CD14-positive monocyte (primary cell): ENCODE data around the gene MEI1. TPM values are rescaled to one million over a fixed set of nuclear protein-coding genes. Genes with fewer than 3 reads are reported as not detected.
A peak's percentile ranks its signal among the peaks of the same experiment; 100 is the strongest.

Experiments
- DNase-seq, 3 donors: peaks; one replicate each; pipeline ENCODE4 v3.0.0-alpha.2; 2011 to 2022
- H2AFZ ChIP-seq: 2 replicates; pipeline ENCODE4 v1.6.0; 2012; ENCODE audit warnings: mild to moderate bottlenecking, low read depth, low read length, inconsistent platforms; ENCODE audit not compliant: insufficient read depth, poor library complexity, severe bottlenecking
- H3K27ac ChIP-seq, 2 donors: 1 replicate in 1 of 2; 2 replicates in 1 of 2; pipeline ENCODE4 v1.5.1; 2012 to 2013; ENCODE audit warnings: low read length in 2 of 2, control low read depth in 1 of 2, inconsistent platforms in 1 of 2, low read depth in 1 of 2, mild to moderate bottlenecking in 1 of 2
- H3K27me3 ChIP-seq, 2 donors: one replicate each; pipeline versions ENCODE4 v1.6.0 to v1.6.1; 2011 to 2013; ENCODE audit warnings: low read length in 2 of 2; ENCODE audit not compliant: control insufficient read depth in 2 of 2, insufficient read depth in 2 of 2
- H3K36me3 ChIP-seq, 2 donors: replicated peaks in 1 of 2; 1 replicate in 1 of 2; 2 replicates in 1 of 2; pipeline versions ENCODE4 v1.5.1 to v1.6.1; 2012 to 2013; ENCODE audit warnings: low read length in 2 of 2, control low read depth in 1 of 2, inconsistent platforms in 1 of 2, mild to moderate bottlenecking in 1 of 2; ENCODE audit not compliant: insufficient read depth in 2 of 2, control insufficient read depth in 1 of 2
- H3K4me1 ChIP-seq, 2 donors: 1 replicate in 1 of 2; 2 replicates in 1 of 2; pipeline versions ENCODE4 v1.5.1 to v1.6.1; 2012 to 2013; ENCODE audit warnings: low read length in 2 of 2, control low read depth in 1 of 2, inconsistent platforms in 1 of 2, mild to moderate bottlenecking in 1 of 2, moderate library complexity in 1 of 2; ENCODE audit not compliant: insufficient read depth in 2 of 2, control insufficient read depth in 1 of 2
- H3K4me2 ChIP-seq: replicated peaks from 2 replicates; pipeline ENCODE3; 2012; ENCODE audit warnings: low read length, moderate library complexity, mild to moderate bottlenecking; ENCODE audit not compliant: poor library complexity, severe bottlenecking; ENCODE audit errors: extremely low read depth
- H3K4me3 ChIP-seq, 3 experiments: fragments of 200-600 bp in 1 of 3; sonication (generic) in 1 of 3; replicated peaks in 1 of 3; 1 replicate in 2 of 3; 2 replicates in 1 of 3; pipeline ENCODE4 v1.5.1; 2011 to 2013; ENCODE audit warnings: low read length in 3 of 3, mild to moderate bottlenecking in 3 of 3, control low read depth in 2 of 3, low read depth in 2 of 3, inconsistent platforms in 1 of 3, moderate library complexity in 1 of 3
- H3K79me2 ChIP-seq: 2 replicates; pipeline ENCODE4 v1.6.0; 2012; ENCODE audit warnings: mild to moderate bottlenecking, control low read depth, inconsistent platforms, low read length, moderate library complexity; ENCODE audit not compliant: insufficient read depth
- H3K9ac ChIP-seq: 2 replicates; pipeline ENCODE4 v1.6.0; 2017; ENCODE audit warnings: low read length, mild to moderate bottlenecking; ENCODE audit not compliant: insufficient read depth, poor library complexity, severe bottlenecking
- H3K9me3 ChIP-seq, 2 donors: replicated peaks in 1 of 2; 1 replicate in 1 of 2; 2 replicates in 1 of 2; pipeline versions ENCODE4 v1.5.1 to v1.6.1; 2012 to 2013; ENCODE audit warnings: low read length in 2 of 2, control low read depth in 1 of 2; ENCODE audit not compliant: control insufficient read depth in 1 of 2, insufficient read depth in 1 of 2
- H4K20me1 ChIP-seq: 2 replicates; pipeline ENCODE4 v1.6.0; 2012; ENCODE audit warnings: mild to moderate bottlenecking, low read length, control low read depth, moderate library complexity; ENCODE audit not compliant: insufficient read depth
- H3K27ac Mint-ChIP-seq, 7 donors: one replicate each; pipeline ENCODE4 v1.8.0; 2020; ENCODE audit warnings: mild to moderate bottlenecking in 7 of 7, mixed read lengths in 7 of 7, moderate library complexity in 6 of 7, inconsistent platforms in 2 of 7
- H3K27me3 Mint-ChIP-seq, 3 donors: one replicate each; pipeline ENCODE4 v1.8.0; 2021 to 2022; ENCODE audit warnings: low read depth in 3 of 3, mild to moderate bottlenecking in 3 of 3, mixed read lengths in 3 of 3, moderate library complexity in 3 of 3, inconsistent platforms in 1 of 3
- H3K36me3 Mint-ChIP-seq, 2 donors: one replicate each; pipeline ENCODE4 v1.8.0; 2020; ENCODE audit warnings: mixed read lengths in 2 of 2, inconsistent platforms in 1 of 2, mild to moderate bottlenecking in 1 of 2
- H3K4me1 Mint-ChIP-seq: one replicate; pipeline ENCODE4 v1.8.0; 2020; ENCODE audit warnings: mild to moderate bottlenecking, mixed read lengths
- H3K4me3 Mint-ChIP-seq, 2 donors: one replicate each; pipeline ENCODE4 v1.8.0; 2020; ENCODE audit warnings: mild to moderate bottlenecking in 2 of 2, mixed read lengths in 2 of 2, moderate library complexity in 1 of 2
- H3K9me3 Mint-ChIP-seq, 7 donors: one replicate each; pipeline ENCODE4 v1.8.0; 2020 to 2022; ENCODE audit warnings: mixed read lengths in 7 of 7, mild to moderate bottlenecking in 6 of 7, moderate library complexity in 6 of 7, inconsistent platforms in 2 of 7
- CTCF ChIP-seq: fragments of 200-600 bp; IDR thresholded peaks from one replicate; pipeline ENCODE4 v1.8.0; 2022; ENCODE audit warnings: antibody characterized with exemption, mild to moderate bottlenecking
- WGBS: methylation state at CpG from one replicate; pipeline ENCODE4 v1.1.5; 2013; ENCODE audit warnings: missing lambda C conversion rate; ENCODE audit not compliant: insufficient coverage; 5-methylcytosine and 5-hydroxymethylcytosine counted together
- intact Hi-C, 2 donors: fragments of 100-400 bp; cut with micrococcal nuclease; formaldehyde crosslinking; loops; one replicate each; pipeline versions ENCODE4 v1.15.0 to v1.15.1; 2023
- polyA plus RNA-seq, 3 donors: library from polyadenylated mRNA; depleted of rRNA in 1 of 3; unstranded in 2 of 3; stranded (reverse) in 1 of 3; fragments of 300-500 nt in 2 of 3; fragments of >200 nt in 1 of 3; fragmentation: Illumina TruSeq in 2 of 3; gene quantifications; 1 replicate in 2 of 3; 2 replicates in 1 of 3; pipeline ENCODE4 v1.2.3, GENCODE V29; 2012 to 2021

Gene MEI1
- polyA plus RNA-seq, 3 donors, result 12.3 to 40.0 (median 37.0) TPM

- no peak overlapping the region for H2AFZ ChIP-seq
- H3K79me2 ChIP-seq, result no peaks in the 10 kb centered on the region
- no peak overlapping the region for H3K9ac ChIP-seq
- H3K27me3 ChIP-seq, result no peaks in the 10 kb centered on the region
- no peak overlapping the region for H3K4me3 ChIP-seq
- no peak for DNase-seq
- H3K4me1 ChIP-seq, result peaks cover 2% of the 10 kb centered on the region in 2 donors
- Mint-ChIP-seq H3K4me3 (no peak overlapping the region), H3K4me1 (peaks cover 7% of the 10 kb centered on the region), H3K27ac (peak overlapping the region in 1 of 7 donors; percentile 17), H3K36me3 (peaks cover 40 to 48% of the 10 kb centered on the region in 2 donors), H3K27me3 (peaks cover 0 to 2% (median under 1%) of the 10 kb centered on the region in 3 donors), H3K9me3 (peaks cover 0 to 2% (median 0%) of the 10 kb centered on the region in 7 donors)
- H3K9me3 ChIP-seq, result no peaks in the 10 kb centered on the region
- WGBS, result 93% methylated on average over 3 of the region's 3 CpGs
- no peak for TF ChIP-seq CTCF
- no peak overlapping the region for H3K4me2 ChIP-seq
- H3K27ac ChIP-seq, result peak overlapping the region in 1 of 2 donors; percentile 20
- no peaks in the 10 kb centered on the region for H4K20me1 ChIP-seq
- intact Hi-C loops, result no loop called here
- H3K36me3 ChIP-seq, result peaks cover 15 to 54% of the 10 kb centered on the region in 2 donors
Measured at GRCh38 chr22:41826021-41826420, 126.7 kb downstream of the MEI1 start.

- Histone ChIP-seq H3K36me3 (peaks cover 15 to 51% of the 10 kb centered on the region in 2 donors), H3K9me3 (no peaks in the 10 kb centered on the region), H4K20me1 (no peaks in the 10 kb centered on the region), H2AFZ (no peak overlapping the region), H3K27me3 (no peaks in the 10 kb centered on the region), H3K79me2 (no peaks in the 10 kb centered on the region), H3K4me2 (no peak overlapping the region), H3K9ac (no peak overlapping the region), H3K4me3 (no peak overlapping the region), H3K4me1 (peaks cover 8 to 9% of the 10 kb centered on the region in 2 donors), H3K27ac (peak overlapping the region in 1 of 2 donors; percentile 20)
- Mint-ChIP-seq H3K36me3 (peaks cover 36 to 44% of the 10 kb centered on the region in 2 donors), H3K27me3 (peaks cover 0 to 3% (median 2%) of the 10 kb centered on the region in 3 donors), H3K4me1 (peaks cover 14% of the 10 kb centered on the region), H3K4me3 (no peak overlapping the region), H3K27ac (peak overlapping the region in 4 of 7 donors; percentile 17 to 76 (median 49)), H3K9me3 (peaks cover 0 to 2% (median 0%) of the 10 kb centered on the region in 7 donors)
- TF ChIP-seq CTCF, result no peak
- 100% methylated on average over 8 of the region's 11 CpGs for WGBS
- no peak for DNase-seq
- intact Hi-C loops, result no loop called here
Measured at GRCh38 chr22:41826430-41827383, 127.4 kb downstream of the MEI1 start.
